ENCODE results near the gene SLC6A18. TPM values are rescaled to one million over a fixed set of nuclear protein-coding genes. Genes with fewer than 3 reads are reported as not detected.
A peak's percentile ranks its signal among the peaks of the same experiment; 100 is the strongest.

SLC6A18 gene
- total RNA-seq, 1 donor from 2014 or later, result not detected

DNA sequence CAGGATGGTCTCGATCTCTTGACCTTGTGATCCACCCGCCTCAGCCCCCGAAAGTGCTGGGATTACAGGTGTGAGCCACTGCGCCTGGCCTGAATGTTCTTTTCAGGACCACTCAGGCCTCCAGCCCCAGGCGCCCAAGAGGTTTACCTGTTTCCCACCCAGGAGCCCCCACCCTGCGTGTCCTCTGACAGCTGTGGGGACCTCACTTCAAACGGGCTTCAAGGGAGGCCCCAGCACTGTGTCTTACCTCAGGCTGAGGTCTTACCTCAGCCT, 42.9 kb upstream of the SLC6A18 start:
- DNase-seq, result no peak
- Histone ChIP-seq H3K36me3 (no peaks in the 10 kb centered on the region), H3K27me3 (ENCODE audit: low read depth) (peaks cover 14% of the 10 kb centered on the region), H3K9me3 (replicated peaks) (no peaks in the 10 kb centered on the region), H3K4me3 (no peak overlapping the region), H3K4me1 (peaks cover 22% of the 10 kb centered on the region), H3K27ac (replicated peaks) (no peak overlapping the region)
- TF ChIP-seq, protein P1, sequence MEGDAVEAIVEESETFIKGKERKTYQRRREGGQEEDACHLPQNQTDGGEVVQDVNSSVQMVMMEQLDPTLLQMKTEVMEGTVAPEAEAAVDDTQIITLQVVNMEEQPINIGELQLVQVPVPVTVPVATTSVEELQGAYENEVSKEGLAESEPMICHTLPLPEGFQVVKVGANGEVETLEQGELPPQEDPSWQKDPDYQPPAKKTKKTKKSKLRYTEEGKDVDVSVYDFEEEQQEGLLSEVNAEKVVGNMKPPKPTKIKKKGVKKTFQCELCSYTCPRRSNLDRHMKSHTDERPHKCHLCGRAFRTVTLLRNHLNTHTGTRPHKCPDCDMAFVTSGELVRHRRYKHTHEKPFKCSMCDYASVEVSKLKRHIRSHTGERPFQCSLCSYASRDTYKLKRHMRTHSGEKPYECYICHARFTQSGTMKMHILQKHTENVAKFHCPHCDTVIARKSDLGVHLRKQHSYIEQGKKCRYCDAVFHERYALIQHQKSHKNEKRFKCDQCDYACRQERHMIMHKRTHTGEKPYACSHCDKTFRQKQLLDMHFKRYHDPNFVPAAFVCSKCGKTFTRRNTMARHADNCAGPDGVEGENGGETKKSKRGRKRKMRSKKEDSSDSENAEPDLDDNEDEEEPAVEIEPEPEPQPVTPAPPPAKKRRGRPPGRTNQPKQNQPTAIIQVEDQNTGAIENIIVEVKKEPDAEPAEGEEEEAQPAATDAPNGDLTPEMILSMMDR (IDR thresholded peaks at IDR 0.05; ENCODE audit: borderline replicate concordance), result no peak
- intact Hi-C loops (cut with micrococcal nuclease), result no loop called here

DNA sequence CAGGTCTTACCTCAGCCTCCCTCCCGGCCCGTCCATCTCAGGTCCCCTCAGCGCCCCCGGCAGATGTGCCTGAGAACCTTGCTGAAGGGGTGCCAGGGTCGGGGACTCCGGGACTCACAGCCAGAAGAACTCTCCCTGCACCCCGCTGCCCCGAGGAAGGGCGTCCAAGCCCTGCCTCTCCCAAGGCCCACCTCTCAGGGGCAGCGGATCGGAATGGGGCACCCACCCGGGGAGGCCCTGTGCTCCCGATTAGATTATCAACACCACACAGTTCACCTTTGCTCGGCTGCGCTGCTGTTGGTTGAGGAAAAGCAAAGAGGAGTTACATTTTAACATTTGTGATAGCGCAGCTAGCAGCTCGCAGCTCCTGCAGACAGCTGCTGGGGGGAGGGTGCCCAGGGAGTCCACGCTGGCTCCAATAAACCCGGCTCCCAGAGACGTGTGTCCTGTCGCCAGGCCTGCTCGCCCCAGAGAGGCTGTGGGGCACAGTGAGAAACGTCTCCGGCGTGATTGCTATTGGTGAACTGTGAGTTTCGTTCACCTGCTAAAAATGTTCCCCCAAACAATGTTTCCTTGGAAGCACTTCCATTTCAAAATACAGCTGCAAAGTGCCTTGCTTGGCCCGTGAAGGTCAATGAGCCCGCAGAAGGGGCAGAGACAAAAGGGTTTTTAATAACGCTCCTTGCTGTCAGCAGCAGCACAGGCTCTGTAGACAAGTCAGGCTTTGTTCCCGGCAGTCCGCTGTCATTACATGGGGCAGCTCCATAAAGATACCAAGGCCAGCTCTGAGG, 42.4 kb upstream of the SLC6A18 start:
- intact Hi-C loops (cut with micrococcal nuclease), result no loop called here
- peak overlapping the region; percentile 56 for H3K27ac ChIP-seq (replicated peaks)

DNA sequence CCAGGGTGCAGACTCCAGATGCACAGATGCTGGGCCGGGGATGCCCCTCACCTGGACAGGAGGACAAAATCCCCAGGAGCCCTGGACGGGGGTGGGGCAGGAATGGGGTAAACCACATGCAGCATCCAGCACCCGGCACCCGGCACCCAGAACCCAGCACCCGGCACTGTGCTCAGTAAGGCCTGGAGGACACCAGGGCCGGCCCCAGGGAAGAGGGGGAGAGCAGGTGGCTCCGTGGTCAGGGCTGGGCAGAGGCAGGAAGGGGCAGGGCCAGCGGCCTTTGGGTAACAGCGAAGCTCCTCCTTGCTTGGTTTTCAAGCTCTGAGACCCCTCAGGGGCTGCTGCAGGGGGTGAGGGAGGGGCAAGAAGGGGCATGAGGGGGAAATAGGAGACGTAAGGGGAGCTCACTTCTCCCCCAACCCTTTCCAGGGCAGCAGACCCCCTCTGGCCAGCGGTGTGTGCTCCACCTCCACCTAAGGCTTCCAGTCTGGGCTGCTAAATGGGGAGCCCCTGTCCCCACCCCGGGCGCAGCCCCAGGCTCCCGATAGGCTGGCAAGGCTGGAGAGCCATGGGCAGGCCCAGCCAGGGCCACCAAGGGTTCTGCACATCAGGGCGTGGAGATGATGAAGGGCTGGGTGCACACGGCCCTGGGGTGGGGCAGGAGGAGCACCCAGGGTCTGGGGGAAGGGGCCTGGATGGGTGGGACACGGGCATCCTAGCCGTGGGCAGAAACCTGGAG, 41.6 kb upstream of the SLC6A18 start:
- intact Hi-C loops (cut with micrococcal nuclease), result no loop called here
- TF ChIP-seq, protein P1 (IDR thresholded peaks at IDR 0.05; ENCODE audit: borderline replicate concordance), result no peak
- peak; percentile 7 for DNase-seq
- Histone ChIP-seq H3K36me3 (no peaks in the 10 kb centered on the region), H3K27me3 (ENCODE audit: low read depth) (peaks cover 27% of the 10 kb centered on the region), H3K27ac (replicated peaks) (peak overlapping the region; percentile 56), H3K4me3 (no peak overlapping the region), H3K4me1 (peaks cover 22% of the 10 kb centered on the region), H3K9me3 (replicated peaks) (no peaks in the 10 kb centered on the region)

More for the DNA sequence above, 42.4 kb upstream of the SLC6A18 start:
- no peak overlapping the region for H3K4me3 ChIP-seq
- no peaks in the 10 kb centered on the region for H3K36me3 ChIP-seq
- peaks cover 22% of the 10 kb centered on the region for H3K4me1 ChIP-seq
- TF ChIP-seq, protein P1 (IDR thresholded peaks at IDR 0.05; ENCODE audit: borderline replicate concordance), result no peak
- peaks cover 19% of the 10 kb centered on the region for H3K27me3 ChIP-seq (ENCODE audit: low read depth)
- DNase-seq, result peak; percentile 17
- no peaks in the 10 kb centered on the region for H3K9me3 ChIP-seq (replicated peaks)

DNA sequence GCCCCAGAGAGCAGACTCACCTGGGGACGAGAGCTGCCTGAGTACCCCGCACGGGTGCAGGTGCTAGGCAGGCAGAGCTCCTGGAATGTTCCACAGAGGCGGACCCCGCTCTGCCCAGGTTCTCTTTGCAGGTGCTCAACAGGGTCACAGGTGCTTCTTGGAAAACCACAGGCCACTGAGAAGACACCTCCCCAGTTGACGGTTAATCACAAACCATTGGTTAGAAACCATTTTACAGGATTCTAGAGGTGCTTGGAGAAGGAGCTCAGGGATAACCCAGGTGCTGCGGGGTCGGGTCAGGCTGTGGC, 41.1 kb upstream of the SLC6A18 start:
- Histone ChIP-seq H3K9me3 (replicated peaks) (no peaks in the 10 kb centered on the region), H3K4me1 (peaks cover 22% of the 10 kb centered on the region), H3K27me3 (ENCODE audit: low read depth) (peaks cover 32% of the 10 kb centered on the region), H3K36me3 (no peaks in the 10 kb centered on the region), H3K4me3 (no peak overlapping the region), H3K27ac (replicated peaks) (no peak overlapping the region)
- no peak for DNase-seq
- intact Hi-C loops (cut with micrococcal nuclease), result no loop called here
- TF ChIP-seq, protein P1 (IDR thresholded peaks at IDR 0.05; ENCODE audit: borderline replicate concordance), result no peak

DNA sequence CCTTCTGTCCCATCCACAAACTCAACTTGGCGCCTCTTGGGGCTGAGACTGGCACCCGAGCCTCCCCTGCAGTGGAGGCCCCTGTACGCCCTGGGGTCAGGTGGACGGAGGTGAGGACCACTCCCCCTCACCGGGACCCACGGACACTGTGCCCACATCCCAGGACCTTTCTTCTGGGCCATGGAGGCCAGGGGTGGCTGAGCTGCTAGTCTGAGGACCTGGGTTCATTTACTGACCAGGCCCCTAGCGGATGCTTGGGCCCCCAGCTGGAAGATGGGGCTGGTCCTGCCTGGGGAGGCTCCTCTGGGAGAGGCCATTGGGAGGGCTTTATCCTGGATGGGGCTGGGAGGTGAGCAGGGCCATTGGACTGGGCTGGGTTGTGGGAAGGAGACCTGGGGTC, 40.7 kb upstream of the SLC6A18 start:
- Histone ChIP-seq H3K9me3 (replicated peaks) (no peaks in the 10 kb centered on the region), H3K4me3 (no peak overlapping the region), H3K27ac (replicated peaks) (no peak overlapping the region), H3K36me3 (no peaks in the 10 kb centered on the region), H3K27me3 (ENCODE audit: low read depth) (peaks cover 36% of the 10 kb centered on the region), H3K4me1 (peaks cover 22% of the 10 kb centered on the region)
- peak; percentile 8 for DNase-seq
- intact Hi-C loops (cut with micrococcal nuclease), result no loop called here
- TF ChIP-seq, protein P1 (IDR thresholded peaks at IDR 0.05; ENCODE audit: borderline replicate concordance), result no peak
